IPS-NIHi7 (cell line): Measurements from ENCODE around the gene MIGA2.

Experiments used
- DNase-seq: peaks from one replicate; pipeline ENCODE4 v3.0.0; 2012; ENCODE audit warnings: mixed read lengths; ENCODE audit errors: extremely low spot score

Gene MIGA2

GRCh38 chr9:129070696-129071525 lies 34.5 kb downstream of the MIGA2 start:
- no peak for DNase-seq

GRCh38 chr9:129071526-129072126 lies 35.2 kb downstream of the MIGA2 start:
- peak; percentile 69 for DNase-seq

- no peak for DNase-seq
Measured at GRCh38 chr9:129072171-129072570, 35.7 kb downstream of the MIGA2 start.

GRCh38 chr9:129073404-129073803 lies 37.0 kb downstream of the MIGA2 start:
- DNase-seq = no peak

- no peak for DNase-seq
Measured at GRCh38 chr9:129074106-129074505, 37.7 kb downstream of the MIGA2 start.

GRCh38 chr9:129075996-129076639 lies 39.7 kb downstream of the MIGA2 start:
- no peak for DNase-seq

- no peak for DNase-seq
Measured at GRCh38 chr9:129076640-129077037, 40.2 kb downstream of the MIGA2 start.

- no peak for DNase-seq
Measured at GRCh38 chr9:129077236-129077635, 40.8 kb downstream of the MIGA2 start.

- no peak for DNase-seq
Measured at GRCh38 chr9:129078691-129079503, 42.5 kb downstream of the MIGA2 start.

- DNase-seq = no peak
Measured at GRCh38 chr9:129079829-129080228, 43.4 kb downstream of the MIGA2 start.

- DNase-seq = no peak
Measured at GRCh38 chr9:129080298-129080600, 43.8 kb downstream of the MIGA2 start.

GRCh38 chr9:129080601-129081387 lies 44.4 kb downstream of the MIGA2 start, which contains the start of gene DOLPP1:
TSS of gene DOLPP1 (plus strand) at chr9:129081111. CDS start at chr9:129081132, 21 bp downstream.
- peak; percentile 100 for DNase-seq

- peak; percentile 97 for DNase-seq
Measured at GRCh38 chr9:129081388-129081904, 45.0 kb downstream of the MIGA2 start.

- DNase-seq = no peak
Measured at GRCh38 chr9:129084087-129084486, 47.7 kb downstream of the MIGA2 start.

- DNase-seq = no peak
Measured at GRCh38 chr9:129089246-129089645, 52.8 kb downstream of the MIGA2 start.

- no peak for DNase-seq
Measured at GRCh38 chr9:129093602-129094386, 57.4 kb downstream of the MIGA2 start.

GRCh38 chr9:129094387-129095169 lies 58.2 kb downstream of the MIGA2 start:
- no peak for DNase-seq

- no peak for DNase-seq
Measured at GRCh38 chr9:129095170-129095667, 58.8 kb downstream of the MIGA2 start.

- no peak for DNase-seq
Measured at GRCh38 chr9:129095908-129096307, 59.5 kb downstream of the MIGA2 start.
